Measurements from ENCODE around the gene MTCP1.

The MTCP1 gene

DNA sequence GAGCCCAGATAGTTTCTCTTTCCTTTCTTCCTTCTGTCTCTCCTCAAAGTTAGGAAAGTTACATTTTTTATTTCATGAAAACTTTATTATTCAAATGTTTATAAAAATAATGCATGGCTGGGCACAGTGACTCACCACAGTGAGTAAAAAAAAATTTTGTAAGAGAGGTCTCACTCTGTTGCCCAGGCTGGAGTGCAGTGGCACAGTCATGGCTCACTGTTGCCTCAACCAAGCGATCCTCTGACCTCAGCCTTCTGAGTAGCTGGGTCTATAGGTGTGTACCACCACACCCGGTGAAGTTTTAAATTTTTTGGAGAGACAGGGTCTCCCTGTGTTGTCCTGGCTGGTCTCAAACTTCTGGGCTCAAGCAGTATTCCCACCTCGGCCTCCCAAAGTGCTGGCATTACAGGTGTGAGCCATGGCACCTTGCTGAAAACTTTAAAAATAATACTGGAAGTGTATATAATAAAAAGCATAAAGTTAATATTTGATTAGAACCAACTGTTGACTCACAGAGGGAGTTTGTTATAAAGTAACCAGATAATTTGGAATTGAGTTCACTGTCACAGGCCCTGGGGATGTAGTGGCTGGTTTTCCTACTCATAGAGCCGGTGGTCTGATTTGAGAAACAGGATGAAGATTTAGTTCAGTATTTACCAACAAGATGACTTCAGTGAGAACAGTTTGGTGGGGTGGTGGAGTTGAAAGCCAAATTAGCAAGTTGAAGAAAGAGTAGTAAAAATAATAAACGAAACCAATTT, 18.0 kb downstream of the MTCP1 start:
- H3K9me3 ChIP-seq (ENCODE audit: control insufficient read depth in 1 of 2, low read length in 2 of 2): no peaks in the 10 kb centered on the region
- H3K36me3 ChIP-seq (ENCODE audit: control insufficient read depth in 1 of 2, insufficient read depth in 2 of 2, low read length in 2 of 2): peaks cover 1 to 6% of the 10 kb centered on the region in 2 donors
- H3K27ac ChIP-seq (ENCODE audit: low read length): no peak overlapping the region
- H3K27me3 ChIP-seq (ENCODE audit: low read depth, low read length): no peaks in the 10 kb centered on the region
- H3K4me1 ChIP-seq (ENCODE audit: control insufficient read depth in 1 of 2, insufficient read depth in 2 of 2, low read length in 2 of 2): peaks cover 0 to 9% of the 10 kb centered on the region in 2 donors
- H3K4me3 ChIP-seq (ENCODE audit: low read depth in 1 of 2, low read length in 2 of 2): no peak overlapping the region

DNA sequence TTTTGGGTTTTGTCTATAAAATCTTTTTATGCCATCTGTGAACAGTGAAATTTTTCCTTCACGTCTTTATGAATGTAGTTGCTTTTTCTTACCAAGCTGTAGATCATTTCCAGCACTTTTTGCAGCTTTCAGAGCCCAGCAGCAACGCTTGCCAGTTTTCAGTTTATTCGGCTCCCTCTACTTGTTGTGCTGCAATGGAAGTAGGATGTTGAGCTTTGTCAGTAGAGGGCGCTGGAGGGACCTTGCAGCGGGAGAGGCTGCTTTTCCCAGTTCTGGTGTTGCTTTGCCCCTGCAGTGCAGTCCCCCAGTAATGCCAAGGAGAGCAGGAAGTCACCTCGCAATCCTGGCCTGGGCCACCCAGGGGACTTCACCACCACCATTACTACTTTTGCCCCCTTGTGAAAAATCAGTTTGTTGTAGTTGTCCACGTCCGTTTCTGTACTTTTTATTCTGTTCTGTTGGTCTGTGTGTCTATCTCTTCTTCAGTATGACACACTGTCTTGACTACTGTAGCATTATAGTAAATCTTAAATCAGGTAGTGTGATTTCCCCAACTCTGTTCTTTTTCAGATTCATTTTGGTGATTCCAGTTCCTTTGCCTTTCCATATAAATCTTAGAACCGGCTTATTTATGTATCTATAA, 21.8 kb downstream of the MTCP1 start:
- H3K27me3 ChIP-seq (ENCODE audit: low read depth, low read length): no peaks in the 10 kb centered on the region
- no peak overlapping the region for H3K4me3 ChIP-seq (ENCODE audit: low read depth in 1 of 2, low read length in 2 of 2)
- H3K9me3 ChIP-seq (ENCODE audit: control insufficient read depth in 1 of 2, low read length in 2 of 2): no peaks in the 10 kb centered on the region
- H3K36me3 ChIP-seq (ENCODE audit: control insufficient read depth in 1 of 2, insufficient read depth in 2 of 2, low read length in 2 of 2): peaks cover 6% of the 10 kb centered on the region in 2 donors
- peaks cover 0 to 4% of the 10 kb centered on the region in 2 donors for H3K4me1 ChIP-seq (ENCODE audit: control insufficient read depth in 1 of 2, insufficient read depth in 2 of 2, low read length in 2 of 2)
- no peak overlapping the region for H3K27ac ChIP-seq (ENCODE audit: low read length)

- Histone ChIP-seq H3K4me3 (ENCODE audit: low read depth in 1 of 2, low read length in 2 of 2) (no peak overlapping the region), H3K27ac (ENCODE audit: low read length) (no peak overlapping the region), H3K9me3 (ENCODE audit: control insufficient read depth in 1 of 2, low read length in 2 of 2) (no peaks in the 10 kb centered on the region), H3K36me3 (ENCODE audit: control insufficient read depth in 1 of 2, insufficient read depth in 2 of 2, low read length in 2 of 2) (peaks cover 6% of the 10 kb centered on the region in 2 donors), H3K4me1 (ENCODE audit: control insufficient read depth in 1 of 2, insufficient read depth in 2 of 2, low read length in 2 of 2) (peaks cover 0 to 4% of the 10 kb centered on the region in 2 donors), H3K27me3 (ENCODE audit: low read depth, low read length) (no peaks in the 10 kb centered on the region)
Observed at GRCh38 chrX:155046811-155047528, 24.0 kb downstream of the MTCP1 start.

DNA sequence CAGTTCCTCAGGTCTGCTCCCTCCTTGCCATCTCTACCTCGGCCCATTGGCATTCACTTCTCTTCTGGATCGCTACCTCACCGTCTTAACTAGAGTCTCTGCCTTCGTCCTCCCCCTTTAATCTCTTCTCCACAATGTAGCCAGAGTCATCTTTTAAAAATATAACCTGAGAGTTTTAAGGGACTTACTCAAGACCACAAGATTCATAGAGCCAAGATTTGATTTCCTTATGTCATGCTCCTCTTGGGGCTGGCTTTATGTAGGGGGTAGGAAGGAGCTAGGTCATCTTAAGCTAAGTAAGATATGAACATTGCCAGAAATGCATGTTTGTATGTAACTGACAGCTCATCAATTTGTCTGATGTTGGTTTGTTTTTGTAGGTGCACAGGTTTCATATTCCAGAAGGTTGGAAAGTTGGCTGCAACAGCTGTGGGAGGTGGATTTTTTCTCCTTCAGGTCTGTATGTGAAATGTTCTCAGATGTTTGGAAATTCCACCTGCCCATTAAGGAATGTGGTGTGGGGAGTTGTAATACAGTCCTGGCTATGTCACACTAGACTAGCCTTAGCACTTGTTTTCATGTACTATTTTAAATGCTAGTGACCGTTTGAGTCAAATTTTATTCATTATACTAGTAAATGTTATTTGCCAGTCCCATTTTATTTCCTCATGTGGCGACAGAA, 24.7 kb downstream of the MTCP1 start:
- peaks cover 0 to 4% of the 10 kb centered on the region in 2 donors for H3K4me1 ChIP-seq (ENCODE audit: control insufficient read depth in 1 of 2, insufficient read depth in 2 of 2, low read length in 2 of 2)
- H3K27ac ChIP-seq (ENCODE audit: low read length): no peak overlapping the region

GRCh38 chrX:155035688-155036087, 35.2 kb downstream of the MTCP1 start:
- H3K9me3 ChIP-seq (ENCODE audit: control insufficient read depth in 1 of 2, low read length in 2 of 2): peaks cover 0 to 2% of the 10 kb centered on the region in 2 donors
- peaks cover 5 to 12% of the 10 kb centered on the region in 2 donors for H3K36me3 ChIP-seq (ENCODE audit: control insufficient read depth in 1 of 2, insufficient read depth in 2 of 2, low read length in 2 of 2)
- no peaks in the 10 kb centered on the region for H3K27me3 ChIP-seq (ENCODE audit: low read depth, low read length)
- no peak overlapping the region for H3K27ac ChIP-seq (ENCODE audit: low read length)
- H3K4me1 ChIP-seq (ENCODE audit: control insufficient read depth in 1 of 2, insufficient read depth in 2 of 2, low read length in 2 of 2): no peaks in the 10 kb centered on the region
- no peak overlapping the region for H3K4me3 ChIP-seq (ENCODE audit: low read depth in 1 of 2, low read length in 2 of 2)

More for the DNA sequence above, 24.7 kb downstream of the MTCP1 start:
- H3K36me3 ChIP-seq (ENCODE audit: control insufficient read depth in 1 of 2, insufficient read depth in 2 of 2, low read length in 2 of 2): peaks cover 6% of the 10 kb centered on the region in 2 donors
- H3K9me3 ChIP-seq (ENCODE audit: control insufficient read depth in 1 of 2, low read length in 2 of 2): no peaks in the 10 kb centered on the region
- no peaks in the 10 kb centered on the region for H3K27me3 ChIP-seq (ENCODE audit: low read depth, low read length)
- H3K4me3 ChIP-seq (ENCODE audit: low read depth in 1 of 2, low read length in 2 of 2): no peak overlapping the region

DNA sequence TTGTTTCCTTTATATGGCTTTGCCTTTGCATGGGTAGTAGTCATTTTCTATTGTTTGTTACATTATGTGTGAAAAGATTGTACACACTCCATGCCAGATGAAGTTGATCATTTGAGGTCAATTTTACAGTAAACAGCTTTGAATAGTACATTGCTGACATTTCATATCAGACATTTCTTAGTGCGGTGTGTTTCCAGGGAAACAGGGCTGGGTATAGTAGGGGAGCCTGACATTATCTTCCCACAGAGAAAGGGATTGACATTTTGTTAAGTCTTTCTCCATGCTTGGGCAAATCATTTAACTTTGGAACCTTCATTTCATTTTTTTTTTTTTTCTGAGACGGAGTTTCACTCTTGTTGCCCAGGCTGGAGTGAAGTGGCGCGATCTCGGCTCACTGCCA, 39.3 kb downstream of the MTCP1 start:
- Histone ChIP-seq H3K27ac (ENCODE audit: low read length) (no peak overlapping the region), H3K4me3 (ENCODE audit: low read depth in 1 of 2, low read length in 2 of 2) (no peak overlapping the region), H3K9me3 (ENCODE audit: control insufficient read depth in 1 of 2, low read length in 2 of 2) (peaks cover 0 to 2% of the 10 kb centered on the region in 2 donors), H3K36me3 (ENCODE audit: control insufficient read depth in 1 of 2, insufficient read depth in 2 of 2, low read length in 2 of 2) (peaks cover 9 to 10% of the 10 kb centered on the region in 2 donors), H3K4me1 (ENCODE audit: control insufficient read depth in 1 of 2, insufficient read depth in 2 of 2, low read length in 2 of 2) (no peaks in the 10 kb centered on the region), H3K27me3 (ENCODE audit: low read depth, low read length) (no peaks in the 10 kb centered on the region)

DNA sequence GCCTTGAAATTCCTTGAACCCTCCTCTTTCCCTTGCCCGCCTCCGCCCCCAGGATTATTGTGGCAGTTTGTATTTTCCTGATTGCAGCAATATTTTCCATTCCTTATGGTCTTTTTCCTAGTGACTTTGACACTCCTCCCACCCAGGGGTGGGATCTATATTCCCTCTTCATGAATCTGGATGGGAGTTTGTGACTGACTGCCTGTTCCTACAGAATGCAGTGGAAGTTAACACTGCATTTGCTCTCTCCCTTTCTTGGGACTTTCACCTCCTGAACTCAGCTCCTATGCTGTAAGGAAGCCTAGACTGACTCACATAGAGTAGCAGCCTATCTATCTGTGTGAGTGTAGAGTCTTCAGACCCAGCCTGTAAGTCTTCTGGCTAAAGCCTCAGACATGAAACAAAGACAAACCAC, 42.1 kb downstream of the MTCP1 start:
- H3K36me3 ChIP-seq (ENCODE audit: control insufficient read depth in 1 of 2, insufficient read depth in 2 of 2, low read length in 2 of 2): peaks cover 0 to 5% of the 10 kb centered on the region in 2 donors
- no peak overlapping the region for H3K4me3 ChIP-seq (ENCODE audit: low read depth in 1 of 2, low read length in 2 of 2)

GRCh38 chrX:155028129-155028528, 42.8 kb downstream of the MTCP1 start:
- Histone ChIP-seq H3K36me3 (ENCODE audit: control insufficient read depth in 1 of 2, insufficient read depth in 2 of 2, low read length in 2 of 2) (peaks cover 0 to 5% of the 10 kb centered on the region in 2 donors), H3K27ac (ENCODE audit: low read length) (peak overlapping the region; percentile 99), H3K4me3 (ENCODE audit: low read depth in 1 of 2, low read length in 2 of 2) (peak overlapping the region; percentile 69 to 91)

More for the DNA sequence above, 42.1 kb downstream of the MTCP1 start:
- no peaks in the 10 kb centered on the region for H3K4me1 ChIP-seq (ENCODE audit: control insufficient read depth in 1 of 2, insufficient read depth in 2 of 2, low read length in 2 of 2)
- H3K27me3 ChIP-seq (ENCODE audit: low read depth, low read length): no peaks in the 10 kb centered on the region
- H3K27ac ChIP-seq (ENCODE audit: low read length): peak overlapping the region; percentile 99
- H3K9me3 ChIP-seq (ENCODE audit: control insufficient read depth in 1 of 2, low read length in 2 of 2): no peaks in the 10 kb centered on the region

GRCh38 chrX:155027509-155028066, 43.3 kb downstream of the MTCP1 start:
- peak overlapping the region; percentile 99 for H3K27ac ChIP-seq (ENCODE audit: low read length)
- H3K27me3 ChIP-seq (ENCODE audit: low read depth, low read length): no peaks in the 10 kb centered on the region
- peaks cover 0 to 5% of the 10 kb centered on the region in 2 donors for H3K36me3 ChIP-seq (ENCODE audit: control insufficient read depth in 1 of 2, insufficient read depth in 2 of 2, low read length in 2 of 2)
- H3K9me3 ChIP-seq (ENCODE audit: control insufficient read depth in 1 of 2, low read length in 2 of 2): no peaks in the 10 kb centered on the region
- no peaks in the 10 kb centered on the region for H3K4me1 ChIP-seq (ENCODE audit: control insufficient read depth in 1 of 2, insufficient read depth in 2 of 2, low read length in 2 of 2)
- H3K4me3 ChIP-seq (ENCODE audit: low read depth in 1 of 2, low read length in 2 of 2): peak overlapping the region; percentile 69 to 91

More at GRCh38 chrX:155028129-155028528, 42.8 kb downstream of the MTCP1 start:
- no peaks in the 10 kb centered on the region for H3K4me1 ChIP-seq (ENCODE audit: control insufficient read depth in 1 of 2, insufficient read depth in 2 of 2, low read length in 2 of 2)
- H3K9me3 ChIP-seq (ENCODE audit: control insufficient read depth in 1 of 2, low read length in 2 of 2): no peaks in the 10 kb centered on the region
- no peaks in the 10 kb centered on the region for H3K27me3 ChIP-seq (ENCODE audit: low read depth, low read length)

GRCh38 chrX:155026727-155027508, 44.0 kb downstream of the MTCP1 start, which contains the start of gene FUNDC2:
Gene FUNDC2, plus strand, starts transcription at chrX:155026844. Its CDS starts 95 bp downstream, at chrX:155026939.
- H3K4me3 ChIP-seq (ENCODE audit: low read depth in 1 of 2, low read length in 2 of 2): peak within 1 kb of the TSS; percentile 69 to 91
- H3K27ac ChIP-seq (ENCODE audit: low read length): peak within 1 kb of the TSS; percentile 99
- H3K27me3 ChIP-seq (ENCODE audit: low read depth, low read length): no peaks in the 10 kb centered on the region
- no peaks in the 10 kb centered on the region for H3K9me3 ChIP-seq (ENCODE audit: control insufficient read depth in 1 of 2, low read length in 2 of 2)
- H3K4me1 ChIP-seq (ENCODE audit: control insufficient read depth in 1 of 2, insufficient read depth in 2 of 2, low read length in 2 of 2): no peaks in the 10 kb centered on the region
- peaks cover 0 to 5% of the 10 kb centered on the region in 2 donors for H3K36me3 ChIP-seq (ENCODE audit: control insufficient read depth in 1 of 2, insufficient read depth in 2 of 2, low read length in 2 of 2)

Measured in muscle layer of duodenum (tissue), 2 donors.